NCI-H82 treated with DMSO at 0.1 percent for 48 hours (cell line): Measurements from ENCODE around the gene KCTD21.

ENCODE experiments used
- DNase-seq: peaks from one replicate; lab custom pipeline; 2025; ENCODE audit not compliant: unreplicated experiment; lab: John Stamatoyannopoulos, UW

KCTD21 gene

DNA sequence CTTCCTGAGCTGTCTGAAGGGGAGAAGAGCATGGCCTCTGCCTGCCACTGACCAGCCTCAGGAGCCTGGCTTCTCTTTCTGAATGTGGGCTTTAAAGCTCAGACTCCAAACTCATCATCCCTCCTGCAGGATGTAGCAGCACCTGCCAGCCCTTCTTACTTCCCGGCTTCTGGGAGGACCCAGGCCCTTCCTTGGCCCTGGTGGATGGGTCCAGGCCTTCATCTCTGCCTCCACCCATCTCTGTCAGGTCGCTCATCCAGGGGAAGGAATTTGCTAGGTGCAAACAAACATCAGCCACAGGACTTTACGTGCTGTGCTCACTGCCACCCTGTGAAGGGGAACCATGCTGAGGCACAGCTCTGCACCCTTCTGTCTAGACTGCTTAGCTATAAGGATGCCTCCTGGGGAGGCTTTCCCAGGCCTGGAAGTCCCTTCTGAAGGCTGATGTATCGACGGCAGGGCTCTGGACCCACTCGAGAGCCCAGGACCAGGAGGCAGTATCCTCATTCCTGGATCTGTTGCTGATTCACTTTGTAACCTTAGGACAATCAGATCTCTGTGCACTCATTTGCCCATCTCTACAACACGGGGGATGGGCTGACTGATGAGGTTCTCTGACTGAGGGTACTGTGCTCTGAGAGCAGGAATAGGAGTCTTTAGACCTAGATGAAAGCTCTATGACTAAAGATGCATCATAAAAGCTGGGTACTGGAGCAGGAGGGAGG, 31.2 kb upstream of the KCTD21 start:
- no peak for DNase-seq

DNA sequence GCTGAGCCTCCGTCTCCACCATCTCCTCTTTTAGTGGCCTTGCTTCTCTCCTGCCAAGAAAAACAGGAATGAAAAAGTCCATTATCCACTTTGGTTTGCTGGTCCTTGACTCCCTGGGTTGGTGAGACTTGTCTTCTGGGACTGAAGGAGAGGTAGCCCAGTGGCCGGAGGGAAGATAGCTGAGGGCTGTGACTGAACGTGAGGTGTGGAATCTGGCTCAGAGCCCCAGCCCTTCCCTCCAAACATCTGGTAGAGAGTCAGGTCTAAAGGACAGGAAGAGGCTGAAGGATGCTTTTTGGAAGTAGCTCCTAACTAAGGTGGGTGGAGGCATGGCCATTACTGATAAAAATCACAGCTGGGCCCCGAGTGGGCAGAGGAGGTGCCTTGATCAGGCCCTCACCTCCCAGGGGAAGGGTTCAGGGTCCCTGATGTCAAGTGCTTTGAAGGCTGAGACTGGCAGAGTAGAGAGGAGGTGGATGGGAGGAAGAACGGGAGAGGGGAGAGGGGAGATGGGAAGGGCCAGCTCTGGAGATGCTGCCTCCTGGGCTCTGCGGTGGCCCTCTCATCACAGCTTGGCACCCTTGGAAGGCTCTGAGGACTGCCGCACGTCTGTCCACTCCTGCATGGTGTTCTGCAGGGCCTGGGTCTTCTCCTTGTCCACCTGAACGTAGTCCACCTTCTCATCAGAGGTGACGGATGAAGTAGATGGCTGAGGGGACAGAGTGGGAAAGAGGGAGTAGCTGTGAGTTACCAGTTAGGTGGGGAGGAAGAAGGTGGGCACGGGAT, 30.5 kb upstream of the KCTD21 start:
- no peak for DNase-seq

DNA sequence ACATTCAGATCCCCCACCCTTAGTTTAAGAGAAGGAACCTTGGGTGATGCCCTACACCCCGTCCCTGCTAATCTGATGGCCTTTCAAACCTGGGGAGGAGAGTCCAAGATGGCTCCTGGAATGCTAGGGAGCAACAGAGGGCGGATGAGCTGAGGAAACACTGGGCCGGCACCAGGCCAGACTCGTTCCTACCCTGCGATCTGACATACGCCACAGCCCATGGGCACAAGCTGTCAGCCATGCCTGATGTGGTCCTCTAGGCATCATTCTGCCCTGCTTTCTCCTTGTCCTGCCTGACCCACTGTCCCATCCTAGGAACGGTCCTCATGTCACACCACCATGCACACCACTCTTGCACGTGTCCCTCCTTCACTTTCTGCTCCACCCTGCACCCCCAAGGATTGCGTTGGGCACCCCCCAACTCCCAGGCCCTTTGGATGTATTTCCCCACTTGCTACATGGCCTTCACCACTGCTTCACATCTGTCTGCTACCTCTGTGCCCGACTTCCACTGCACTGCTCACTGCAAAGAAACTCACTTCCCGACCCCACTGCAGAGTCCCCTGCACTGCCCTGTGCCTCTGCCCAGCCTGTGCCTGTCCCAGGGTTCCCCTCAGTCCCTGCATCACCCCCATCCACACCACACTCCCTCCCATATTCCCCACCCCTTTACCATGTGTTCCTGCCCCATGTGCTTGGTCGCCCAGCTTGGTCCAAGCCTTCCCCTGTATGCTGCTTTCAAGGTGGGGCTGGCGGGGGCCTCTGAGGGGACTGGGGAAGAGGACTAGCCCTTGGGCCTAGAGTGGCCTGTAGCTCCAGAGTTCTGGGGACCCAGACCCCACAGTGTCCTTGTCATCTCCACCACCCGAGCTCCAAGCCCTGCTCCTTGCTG, 29.5 kb upstream of the KCTD21 start:
- no peak for DNase-seq

DNA sequence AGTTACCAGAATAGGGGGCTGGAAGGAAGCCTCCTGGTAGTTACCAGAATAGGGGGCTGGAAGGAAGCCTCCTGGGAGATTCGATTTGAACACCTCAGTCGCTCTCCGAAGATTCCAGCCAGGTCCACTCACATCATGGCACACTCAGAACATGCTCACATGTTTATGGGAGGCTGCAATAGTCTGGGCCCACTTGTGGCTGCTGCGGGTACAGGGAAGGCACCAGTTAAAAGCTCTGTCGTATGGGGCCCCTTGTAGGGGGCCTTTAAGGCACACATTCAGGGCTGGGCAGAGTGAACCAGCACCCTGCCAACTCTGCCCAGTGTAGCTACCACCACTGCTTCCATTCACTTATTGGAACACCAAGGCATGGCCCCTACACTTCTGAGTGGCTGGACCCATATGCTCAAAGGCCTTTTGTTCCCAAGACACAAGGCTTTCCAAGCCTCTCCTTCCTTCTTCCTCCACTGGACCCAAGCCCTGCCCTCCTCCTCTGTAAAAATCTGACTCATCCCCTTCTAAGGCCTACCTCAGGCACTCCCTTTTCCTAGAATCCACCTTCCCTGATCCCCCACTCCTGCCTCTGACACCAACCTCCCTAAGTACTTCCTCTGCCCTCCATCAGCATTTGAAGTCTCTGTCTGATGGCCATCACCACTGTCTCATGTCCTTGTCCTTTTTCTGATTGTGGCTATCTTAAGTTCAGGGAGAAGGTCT, 28.3 kb upstream of the KCTD21 start:
- no peak for DNase-seq

DNA sequence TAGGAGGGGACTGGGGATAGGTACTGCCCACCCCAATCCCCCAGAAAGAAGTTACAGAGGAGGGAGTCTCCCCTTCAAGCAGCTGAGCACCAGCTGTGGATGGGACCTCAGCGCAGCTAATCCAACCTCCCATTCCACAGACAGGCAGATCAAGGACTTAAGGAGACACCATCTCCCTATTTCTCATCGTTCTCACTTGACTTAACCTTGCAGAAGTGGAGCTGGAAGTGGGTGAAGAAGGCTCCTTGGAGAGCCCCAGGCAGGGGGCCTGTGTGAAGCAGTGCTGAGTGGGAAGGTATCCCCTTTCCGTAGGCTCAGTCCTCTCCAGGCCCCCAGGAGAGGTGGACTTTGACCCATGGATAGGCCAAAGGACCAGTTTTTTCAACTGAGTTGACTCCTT, 27.6 kb upstream of the KCTD21 start:
- no peak for DNase-seq

DNA sequence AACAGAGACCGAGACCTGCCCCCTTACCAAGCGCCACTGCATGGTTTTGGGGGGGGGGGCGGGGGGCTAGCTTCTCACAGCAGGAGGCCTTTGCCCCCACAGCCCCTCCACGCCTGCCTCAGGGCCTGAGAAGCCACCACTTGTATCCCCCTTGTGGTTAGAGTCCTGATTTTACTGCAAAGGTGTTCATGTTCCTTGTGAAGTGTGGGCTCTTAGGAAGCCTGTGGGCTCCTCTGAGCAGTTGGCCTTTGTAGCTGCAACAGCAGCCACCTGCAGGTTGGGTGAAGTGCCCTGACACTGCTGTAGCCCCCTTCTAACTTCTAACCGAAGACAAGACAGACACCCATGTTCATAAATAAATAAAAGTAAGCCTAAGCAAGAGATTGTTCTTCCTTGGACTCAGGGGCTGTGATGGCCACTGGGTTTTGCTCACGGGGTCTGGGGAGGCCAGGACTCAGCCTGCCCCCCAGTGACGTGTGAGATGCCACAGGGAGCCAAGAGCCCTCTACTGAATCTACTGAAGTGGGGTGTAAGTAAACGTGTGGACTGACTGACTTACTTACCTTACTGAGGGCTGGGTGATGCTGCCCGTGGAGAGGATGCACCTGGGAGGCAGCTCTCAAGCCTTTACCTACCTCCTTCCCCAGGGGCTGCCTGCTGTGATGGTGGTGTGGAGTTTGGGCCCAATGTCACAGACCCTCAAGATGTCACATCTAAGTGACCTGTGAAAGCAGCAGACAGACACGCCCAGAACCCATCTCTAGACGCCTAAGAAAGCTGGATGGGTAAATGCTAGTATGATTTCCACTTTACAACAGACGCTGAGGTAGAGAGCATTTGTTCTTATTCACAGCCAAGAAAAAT, 26.1 kb upstream of the KCTD21 start:
- no peak for DNase-seq

DNA sequence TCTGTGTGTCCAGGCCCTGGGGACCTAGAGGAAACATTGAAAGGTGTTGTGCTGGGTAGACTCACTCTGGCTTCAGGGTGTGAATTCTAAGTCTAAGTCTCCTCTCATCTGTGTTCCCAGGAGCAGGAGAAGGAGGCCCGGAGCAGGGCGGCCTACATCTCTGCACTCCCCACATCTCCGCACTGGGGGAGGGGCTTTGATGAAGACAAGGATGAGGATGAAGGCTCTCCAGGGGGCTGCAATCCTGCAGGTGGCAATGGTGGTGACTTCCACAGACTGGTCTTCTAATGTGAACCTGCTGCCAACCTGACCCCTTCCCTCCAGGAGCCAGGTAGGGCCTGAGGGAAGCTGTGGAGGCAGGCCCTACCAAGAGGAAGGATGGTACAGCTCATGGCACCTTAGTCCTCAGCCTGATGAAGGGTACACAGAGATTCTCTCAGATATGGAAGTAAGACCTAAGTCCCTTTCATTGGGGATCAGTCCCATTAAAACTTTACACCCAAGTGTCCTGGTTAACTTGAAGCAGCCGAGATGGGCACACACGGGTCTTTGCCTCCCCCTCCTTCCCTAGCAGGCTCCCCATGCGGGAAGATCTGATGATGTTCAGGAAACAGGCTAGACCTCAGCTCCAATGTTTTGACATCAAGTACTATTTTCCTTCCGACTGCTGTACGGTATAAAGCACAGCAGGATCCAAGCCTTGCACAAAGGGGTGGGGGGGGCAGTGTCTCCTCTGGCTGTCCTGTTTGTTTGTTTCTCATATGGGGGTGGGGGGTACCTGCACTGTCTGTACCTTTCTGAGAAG, 25.3 kb upstream of the KCTD21 start:
- DNase-seq: no peak

DNA sequence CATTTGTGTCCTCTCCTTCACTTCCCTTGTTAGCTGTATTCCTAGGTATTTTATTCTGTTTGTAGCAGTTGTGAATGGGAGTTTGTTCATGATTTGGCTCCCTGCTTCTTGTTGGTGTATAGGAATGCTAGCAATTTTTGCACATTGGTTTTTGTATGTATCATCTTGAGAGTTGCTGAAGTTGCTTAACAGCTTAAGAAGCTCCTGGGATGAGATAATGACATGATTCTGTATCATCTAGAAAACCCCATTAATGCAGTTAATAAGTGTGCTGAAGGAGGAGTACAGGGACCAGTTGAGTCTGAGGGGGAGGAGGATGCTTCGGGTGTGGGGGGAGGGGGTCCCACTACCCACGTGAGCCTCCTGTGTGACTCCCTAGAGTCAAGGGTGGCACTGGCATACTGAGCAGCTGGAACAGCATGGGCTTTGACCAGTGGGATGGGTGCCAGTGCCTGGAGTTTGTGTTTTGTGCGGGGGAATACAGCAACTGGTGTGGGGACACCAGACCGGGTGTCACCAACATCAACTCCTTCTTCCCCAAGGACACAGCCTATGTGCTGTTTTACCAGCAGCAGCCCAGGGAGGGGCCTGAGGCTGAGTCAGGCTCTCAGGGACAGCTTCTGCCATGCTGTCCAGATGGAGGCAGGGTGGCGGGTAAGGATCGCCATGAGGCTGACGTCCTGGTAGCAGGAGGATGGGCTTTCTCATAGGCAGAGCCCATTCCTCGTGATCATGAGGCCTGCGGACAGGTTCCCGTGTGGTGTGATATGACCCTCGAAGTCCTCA, 24.4 kb upstream of the KCTD21 start:
- no peak for DNase-seq

DNA sequence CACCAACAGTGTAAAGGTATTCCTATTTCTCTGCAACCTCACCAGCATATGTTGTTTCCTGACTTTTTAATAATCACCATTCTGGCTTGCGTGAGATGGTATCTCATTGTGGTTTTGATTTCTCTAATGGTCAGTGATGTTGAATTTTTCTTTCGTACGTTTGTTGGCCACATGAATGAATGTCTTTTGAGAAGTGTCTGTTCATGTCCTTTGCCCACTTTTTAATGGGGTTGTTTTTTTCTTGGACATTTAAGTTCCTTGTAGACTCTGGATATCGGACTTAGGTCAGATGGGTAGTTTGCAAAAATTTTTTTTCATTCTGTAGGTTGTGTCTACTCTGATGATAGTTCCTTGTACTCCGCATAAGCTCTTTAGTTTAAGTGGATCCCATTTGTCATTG, 23.1 kb upstream of the KCTD21 start:
- DNase-seq: no peak

DNA sequence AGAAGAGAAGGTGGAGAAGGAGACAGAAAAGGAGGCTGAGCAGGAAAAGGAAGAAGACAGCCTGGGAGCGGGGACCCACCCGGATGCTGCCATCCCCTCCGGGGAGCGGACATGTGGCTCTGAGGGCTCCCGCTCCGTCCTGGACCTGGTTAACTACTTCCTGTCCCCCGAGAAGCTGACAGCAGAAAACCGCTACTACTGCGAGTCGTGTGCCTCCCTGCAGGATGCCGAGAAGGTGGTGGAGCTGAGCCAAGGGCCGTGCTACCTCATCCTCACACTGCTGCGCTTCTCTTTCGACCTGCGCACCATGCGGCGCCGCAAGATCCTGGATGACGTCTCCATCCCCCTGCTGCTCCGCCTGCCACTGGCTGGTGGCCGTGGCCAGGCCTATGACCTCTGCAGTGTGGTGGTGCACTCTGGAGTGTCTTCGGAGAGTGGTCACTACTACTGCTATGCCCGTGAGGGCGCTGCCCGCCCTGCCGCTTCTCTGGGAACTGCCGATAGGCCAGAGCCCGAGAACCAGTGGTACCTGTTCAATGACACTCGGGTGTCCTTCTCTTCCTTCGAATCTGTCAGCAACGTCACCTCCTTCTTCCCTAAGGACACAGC, 21.7 kb upstream of the KCTD21 start:
- DNase-seq: no peak

DNA sequence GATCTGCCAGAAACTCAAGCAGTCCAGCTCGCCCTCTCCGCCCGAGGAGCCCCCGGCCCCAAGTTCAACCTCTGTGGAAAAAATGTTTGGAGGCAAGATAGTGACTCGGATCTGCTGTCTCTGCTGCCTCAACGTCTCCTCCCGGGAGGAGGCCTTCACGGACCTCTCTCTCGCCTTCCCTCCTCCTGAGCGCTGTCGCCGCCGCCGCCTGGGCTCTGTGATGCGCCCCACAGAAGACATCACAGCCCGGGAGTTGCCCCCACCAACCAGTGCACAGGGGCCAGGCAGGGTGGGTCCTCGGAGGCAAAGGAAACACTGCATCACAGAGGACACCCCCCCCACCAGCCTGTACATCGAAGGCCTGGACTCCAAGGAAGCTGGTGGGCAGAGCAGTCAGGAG, 21.1 kb upstream of the KCTD21 start:
- DNase-seq: no peak

DNA sequence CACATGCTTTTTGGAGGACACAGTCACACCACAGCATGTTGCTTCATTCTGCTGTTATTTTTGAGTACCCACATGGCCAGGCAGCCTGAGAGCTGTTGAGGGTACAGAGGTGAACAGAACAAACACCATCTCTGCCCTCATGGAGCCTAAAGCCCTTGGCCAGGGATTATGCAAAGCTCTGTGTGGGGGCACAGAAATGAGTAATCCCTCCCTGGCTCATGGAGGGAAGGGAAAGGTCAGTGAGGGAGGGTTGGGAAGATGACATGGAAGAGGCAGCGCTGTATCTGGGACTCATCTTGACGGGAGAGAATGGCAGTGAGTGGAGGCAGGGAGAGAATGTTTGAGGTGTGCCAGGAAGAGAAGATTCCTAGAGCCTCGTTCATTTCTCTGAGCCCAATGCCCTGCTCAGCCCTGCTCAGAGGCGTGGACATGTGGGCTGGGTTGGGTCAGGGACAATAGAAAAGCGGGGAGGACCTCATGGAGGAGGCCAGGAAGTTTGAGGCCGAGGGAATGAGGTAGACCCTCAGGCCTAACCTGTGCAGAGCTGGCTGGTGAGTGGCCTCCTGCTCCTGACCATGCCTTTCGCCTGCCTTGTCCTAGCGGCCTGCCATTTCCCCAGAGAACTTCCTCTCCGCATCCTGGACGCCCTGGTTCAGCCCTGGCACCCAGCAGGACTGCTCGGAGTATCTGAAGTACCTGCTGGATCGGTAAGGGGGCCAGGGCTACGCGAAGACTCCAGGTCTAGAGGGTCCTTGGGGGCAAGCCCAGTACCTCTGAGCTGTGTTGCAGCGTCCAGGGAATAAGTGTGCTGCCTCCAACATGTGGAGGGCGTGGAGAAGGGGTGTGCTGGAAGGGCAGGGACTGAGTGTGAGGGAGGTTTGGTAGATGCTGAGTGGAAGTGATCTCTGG, 20.1 kb upstream of the KCTD21 start:
- DNase-seq: no peak

DNA sequence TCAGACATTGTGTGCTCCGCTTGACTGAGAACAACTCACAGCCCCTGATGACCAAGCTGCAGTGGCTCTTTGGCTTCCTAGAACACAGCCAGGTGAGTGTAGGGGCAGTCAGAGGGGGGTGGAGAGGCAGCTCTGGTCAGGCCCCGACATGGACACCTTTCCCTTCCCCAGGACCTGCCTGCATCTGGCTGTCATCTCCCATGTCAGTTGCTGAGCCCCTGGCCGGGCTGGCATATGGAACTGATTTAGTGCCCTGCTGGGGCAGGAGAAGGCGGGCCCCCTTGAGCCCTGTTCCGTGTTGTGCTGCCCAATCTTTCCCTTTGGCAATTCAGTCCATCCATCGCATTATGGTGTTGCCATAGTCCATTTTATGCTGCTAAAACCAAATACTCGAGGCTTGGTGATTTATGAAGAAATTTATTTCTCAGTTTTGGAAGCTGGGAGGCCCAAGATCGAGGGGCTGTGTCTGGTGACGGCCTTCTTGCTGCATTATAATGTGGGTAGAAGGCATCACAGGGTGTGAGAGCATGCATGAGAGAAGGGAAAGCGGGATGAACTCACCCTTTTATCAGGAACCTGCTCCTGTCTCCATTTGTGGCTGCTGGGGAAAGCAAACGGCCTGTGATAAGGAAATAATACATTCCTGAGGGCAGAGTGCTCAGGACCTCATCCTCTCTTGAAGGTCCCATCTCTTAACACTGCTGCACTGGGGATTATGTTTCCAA, 19.3 kb upstream of the KCTD21 start:
- DNase-seq: no peak

DNA sequence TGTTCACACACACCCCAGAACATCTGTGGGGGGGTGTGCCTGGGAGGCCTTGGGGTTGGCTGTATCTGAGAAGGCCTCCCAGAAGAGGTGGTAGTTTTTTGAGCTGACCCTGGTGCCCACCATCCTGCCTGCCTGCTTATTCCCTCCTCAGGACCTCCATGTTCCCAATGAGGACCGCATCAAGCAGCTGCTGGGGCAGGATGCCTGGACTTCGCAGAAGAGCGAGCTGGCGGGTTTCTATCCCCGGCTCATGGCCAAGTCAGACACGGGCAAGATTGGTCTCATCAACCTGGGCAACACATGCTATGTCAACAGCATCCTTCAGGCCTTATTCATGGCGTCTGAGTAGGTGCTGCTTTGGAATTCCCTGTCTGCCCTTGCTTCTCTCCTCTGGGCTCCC, 17.3 kb upstream of the KCTD21 start:
- no peak for DNase-seq

DNA sequence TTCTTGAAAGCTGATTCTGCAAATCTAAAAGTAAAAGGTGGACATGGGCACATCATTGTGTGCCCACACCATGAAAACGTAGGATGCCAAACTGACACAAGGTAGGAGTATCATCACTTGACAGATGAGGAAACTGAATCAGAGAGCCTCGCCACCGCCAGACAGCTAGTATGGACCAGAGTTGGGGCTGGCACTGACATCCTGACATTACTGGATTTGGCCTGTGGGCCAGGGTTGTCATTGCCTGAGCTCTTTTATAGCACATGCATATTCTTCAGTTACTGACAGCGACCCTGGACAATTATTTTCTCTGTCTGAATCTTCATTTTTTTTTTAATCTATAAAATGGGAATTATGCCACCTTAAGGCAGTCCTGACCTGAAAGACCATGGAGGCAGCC, 16.8 kb upstream of the KCTD21 start:
- DNase-seq: no peak

DNA sequence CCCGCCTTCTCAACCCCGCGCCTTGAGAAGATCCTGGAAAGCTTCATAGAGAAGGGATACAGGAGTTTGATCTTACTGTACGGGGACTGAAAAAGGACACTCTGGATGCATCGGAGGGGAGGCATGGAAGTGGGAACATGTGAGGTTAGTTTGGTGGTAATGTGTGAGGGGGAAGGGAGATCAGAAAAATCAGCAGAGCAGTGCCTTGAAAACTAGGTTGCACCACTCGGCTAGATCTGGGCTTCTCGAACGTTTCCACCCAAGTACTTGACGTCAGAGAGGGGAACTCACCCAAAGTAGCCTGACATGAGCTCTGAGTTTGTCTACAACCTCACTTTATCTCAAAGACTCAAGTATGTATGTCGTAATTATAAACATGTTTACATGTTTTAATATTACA, 14.8 kb upstream of the KCTD21 start:
- no peak for DNase-seq
